ENCODE data around the gene FAM162A.

DNA sequence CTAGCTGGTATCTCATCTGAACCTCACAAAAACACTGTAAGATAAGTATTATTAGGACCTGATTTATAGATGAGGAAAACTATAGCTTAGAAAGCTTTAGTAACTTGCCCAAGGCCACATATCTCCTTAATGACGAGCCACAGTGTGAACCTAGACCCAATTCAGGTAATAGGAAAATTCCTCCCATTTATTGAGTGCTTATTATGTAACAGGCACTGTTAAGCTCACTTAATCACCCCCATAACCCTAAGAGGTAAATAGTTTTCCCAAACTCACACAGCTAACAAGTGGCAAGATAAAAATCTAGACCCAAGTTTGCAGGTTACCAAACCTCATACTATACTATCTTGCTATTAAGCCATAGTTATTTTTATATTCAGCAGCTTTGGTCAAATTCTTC, 24.0 kb downstream of the FAM162A start:
- TF ChIP-seq CTCF (IDR thresholded peaks at IDR 0.05) (no peak), POLR2AphosphoS5 (IDR thresholded peaks at IDR 0.05) (no peak), POLR2A (IDR thresholded peaks at IDR 0.05; ENCODE audit: low read depth) (no peak), EP300 (IDR thresholded peaks at IDR 0.05) (no peak)
